MCF 10A (cell line): ENCODE data around the gene PHYH. TPM values are rescaled to one million over a fixed set of nuclear protein-coding genes. Genes with fewer than 3 reads are reported as not detected.
"Not testable (repeated sequence)": the region's sequence is repeated elsewhere in the genome, so short reads cannot be mapped to it uniquely, and the experiment has no call there.

Experiments used
- BruUV-seq: library from RNA; stranded (reverse); fragments of 400-500 nt; replicated peaks from 2 replicates; lab custom pipeline; 2021; lab: Mats Ljungman, UMichigan
- CTCF ChIA-PET: fragments of 300-600 bp; sonication (Branson Sonifier 250); formaldehyde crosslinking; extraction: SDS; loops from one replicate; lab custom pipeline; 2021; ENCODE audit warnings: antibody characterized with exemption, inconsistent platforms; lab: Yijun Ruan, JAX
- POLR2A ChIA-PET: fragments of 300-600, 350-650 bp; sonication (Branson Sonifier 250); formaldehyde crosslinking; extraction: SDS; loops from one replicate; lab custom pipeline; 2020; ENCODE audit warnings: antibody characterized with exemption, inconsistent platforms; lab: Yijun Ruan, JAX
- DNase-seq: peaks from one replicate; pipeline ENCODE4 v3.0.0-alpha.2; 2018; ENCODE audit not compliant: unreplicated experiment
- H3K27ac Mint-ChIP-seq: one replicate; pipeline ENCODE4 v1.8.0; 2022; ENCODE audit warnings: mild to moderate bottlenecking, low read depth, mixed read lengths; ENCODE audit not compliant: unreplicated experiment
- H3K27me3 Mint-ChIP-seq: one replicate; pipeline ENCODE4 v1.8.0; 2022; ENCODE audit warnings: mixed read lengths; ENCODE audit not compliant: insufficient read depth, unreplicated experiment
- H3K36me3 Mint-ChIP-seq: one replicate; pipeline ENCODE4 v1.8.0; 2022; ENCODE audit warnings: mild to moderate bottlenecking, moderate library complexity, mixed read lengths; ENCODE audit not compliant: insufficient read depth, unreplicated experiment
- H3K4me1 Mint-ChIP-seq: one replicate; pipeline ENCODE4 v1.8.0; 2022; ENCODE audit warnings: mixed read lengths; ENCODE audit not compliant: insufficient read depth, unreplicated experiment
- H3K4me3 Mint-ChIP-seq: one replicate; pipeline ENCODE4 v1.8.0; 2022; ENCODE audit warnings: mild to moderate bottlenecking, moderate library complexity, mixed read lengths; ENCODE audit not compliant: unreplicated experiment
- H3K9me3 Mint-ChIP-seq: one replicate; pipeline ENCODE4 v1.8.0; 2022; ENCODE audit warnings: mixed read lengths; ENCODE audit not compliant: unreplicated experiment
- intact Hi-C: fragments of 100-400 bp; cut with micrococcal nuclease; formaldehyde crosslinking; loops from 2 replicates; pipeline ENCODE4 v1.14.1; 2022
- total RNA-seq: library from RNA; stranded (reverse); gene quantifications from 2 replicates; pipeline ENCODE4 v1.2.3, GENCODE V29; 2022
- TF ChIP-seq, protein P1 (sequence below): fragments of 200-600 bp; IDR thresholded peaks from one replicate; pipeline ENCODE4 v1.8.0; 2022; ENCODE audit warnings: antibody characterized with exemption, mild to moderate bottlenecking; ENCODE audit not compliant: unreplicated experiment

Gene PHYH
- total RNA-seq, 1 experiment from 2014 or later: 9.8 TPM

GRCh38 chr10:13335881-13336280 lies 36.0 kb upstream of the PHYH start:
- Mint-ChIP-seq H3K4me3 (no peak overlapping the region), H3K36me3 (peaks cover 61% of the 10 kb centered on the region), H3K27me3 (no peaks in the 10 kb centered on the region), H3K27ac (no peak overlapping the region), H3K9me3 (no peaks in the 10 kb centered on the region), H3K4me1 (no peaks in the 10 kb centered on the region)
- intact Hi-C loops: no loop called here
- ChIA-PET POLR2A (no interaction called here), CTCF (interaction anchor here (0.7 kb wide), 1 partner anchor 248 kb away, joined by 3 read pairs; no protein-coding TSS in a partner anchor)
- no TSS peak for BruUV-seq
- TF ChIP-seq, protein P1, sequence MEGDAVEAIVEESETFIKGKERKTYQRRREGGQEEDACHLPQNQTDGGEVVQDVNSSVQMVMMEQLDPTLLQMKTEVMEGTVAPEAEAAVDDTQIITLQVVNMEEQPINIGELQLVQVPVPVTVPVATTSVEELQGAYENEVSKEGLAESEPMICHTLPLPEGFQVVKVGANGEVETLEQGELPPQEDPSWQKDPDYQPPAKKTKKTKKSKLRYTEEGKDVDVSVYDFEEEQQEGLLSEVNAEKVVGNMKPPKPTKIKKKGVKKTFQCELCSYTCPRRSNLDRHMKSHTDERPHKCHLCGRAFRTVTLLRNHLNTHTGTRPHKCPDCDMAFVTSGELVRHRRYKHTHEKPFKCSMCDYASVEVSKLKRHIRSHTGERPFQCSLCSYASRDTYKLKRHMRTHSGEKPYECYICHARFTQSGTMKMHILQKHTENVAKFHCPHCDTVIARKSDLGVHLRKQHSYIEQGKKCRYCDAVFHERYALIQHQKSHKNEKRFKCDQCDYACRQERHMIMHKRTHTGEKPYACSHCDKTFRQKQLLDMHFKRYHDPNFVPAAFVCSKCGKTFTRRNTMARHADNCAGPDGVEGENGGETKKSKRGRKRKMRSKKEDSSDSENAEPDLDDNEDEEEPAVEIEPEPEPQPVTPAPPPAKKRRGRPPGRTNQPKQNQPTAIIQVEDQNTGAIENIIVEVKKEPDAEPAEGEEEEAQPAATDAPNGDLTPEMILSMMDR: no peak
- no peak for DNase-seq

DNA sequence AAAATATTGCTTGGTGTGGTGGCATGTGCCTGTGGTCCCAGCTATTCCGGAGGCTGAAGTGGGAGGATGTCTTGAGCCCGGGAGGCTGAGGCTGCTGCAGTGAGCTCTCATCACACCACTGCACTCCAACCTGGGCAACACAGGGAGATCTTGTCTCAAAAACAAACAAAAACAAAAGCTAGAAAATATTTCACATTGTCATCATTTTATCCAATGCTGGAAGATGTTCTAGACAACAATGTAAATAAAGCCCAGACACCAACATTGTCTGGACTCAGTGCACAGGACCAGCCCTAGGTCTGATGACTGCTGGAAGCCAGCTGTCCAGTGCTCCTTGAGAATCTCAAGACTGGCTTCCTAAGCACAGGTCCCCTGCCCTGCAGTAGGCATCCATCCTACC lies 34.7 kb upstream of the PHYH start:
- Mint-ChIP-seq H3K4me1 (no peaks in the 10 kb centered on the region), H3K36me3 (peaks cover 72% of the 10 kb centered on the region), H3K4me3 (no peak overlapping the region), H3K27me3 (no peaks in the 10 kb centered on the region), H3K9me3 (no peaks in the 10 kb centered on the region), H3K27ac (no peak overlapping the region)
- no peak for DNase-seq
- TF ChIP-seq, protein P1: no peak
- ChIA-PET POLR2A (no interaction called here), CTCF (no interaction called here)
- intact Hi-C loops: no loop called here
- no TSS peak for BruUV-seq

DNA sequence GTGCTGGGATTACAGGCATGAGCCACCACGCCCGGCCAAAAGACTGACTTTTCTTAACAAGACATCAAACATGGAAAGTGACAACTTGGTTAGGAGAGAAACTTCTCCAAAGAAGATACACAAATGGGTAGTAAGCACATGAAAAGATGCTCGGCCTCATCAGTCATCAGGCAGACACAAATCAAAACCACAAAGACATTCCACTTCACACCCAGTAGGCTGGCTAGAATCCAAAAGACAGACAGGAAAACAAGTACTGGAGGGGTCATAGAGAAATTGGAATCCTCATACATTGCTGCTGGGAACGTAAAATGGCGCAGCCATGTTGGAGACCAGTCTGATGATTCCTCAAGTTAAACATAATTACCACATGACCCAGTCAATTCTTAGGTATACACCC lies 31.8 kb upstream of the PHYH start:
- ChIA-PET CTCF (no interaction called here), POLR2A (no interaction called here)
- no peaks in the 10 kb centered on the region for H3K4me1 Mint-ChIP-seq
- H3K4me3 Mint-ChIP-seq: no peak overlapping the region
- no peaks in the 10 kb centered on the region for H3K27me3 Mint-ChIP-seq
- H3K9me3 Mint-ChIP-seq: no peaks in the 10 kb centered on the region
- peaks cover 90% of the 10 kb centered on the region for H3K36me3 Mint-ChIP-seq
- intact Hi-C loops: no loop called here
- no peak for DNase-seq
- H3K27ac Mint-ChIP-seq: no peak overlapping the region
- no TSS peak for BruUV-seq
- TF ChIP-seq, protein P1: no peak

DNA sequence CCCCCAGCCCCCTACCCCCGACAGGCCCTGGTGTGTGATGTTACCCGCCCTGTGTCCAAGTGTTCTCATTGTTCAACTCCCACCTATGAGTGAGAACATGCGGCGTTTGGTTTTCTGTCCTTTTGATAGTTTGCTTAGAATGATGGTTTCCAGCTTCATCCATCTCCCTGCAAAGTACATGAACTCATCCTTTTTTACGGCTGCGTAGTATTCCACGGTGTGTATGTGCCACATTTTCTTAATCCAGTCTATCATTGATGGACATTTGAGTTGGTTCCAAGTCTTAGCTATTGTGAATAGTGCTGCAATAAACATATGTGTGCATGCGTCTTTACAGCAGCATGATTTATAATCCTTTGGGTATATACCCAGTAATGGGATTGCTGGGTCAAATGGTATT lies 31.1 kb upstream of the PHYH start:
- DNase-seq, intact Hi-C loops, H3K4me1 Mint-ChIP-seq, H3K27ac Mint-ChIP-seq, H3K9me3 Mint-ChIP-seq, H3K27me3 Mint-ChIP-seq, BruUV-seq, H3K4me3 Mint-ChIP-seq: not testable (repeated sequence)
- ChIA-PET CTCF (interaction anchor here (1.1 kb wide), 1 partner anchor 14 kb away, joined by 4 read pairs; no protein-coding TSS in a partner anchor), POLR2A (interaction anchor here (0.6 kb wide), 1 partner anchor 1393 kb away, joined by 3 read pairs; no protein-coding TSS in a partner anchor)
- H3K36me3 Mint-ChIP-seq: peaks cover 90% of the 10 kb centered on the region
